Measurements from ENCODE around the gene TRAF7.
A peak's percentile ranks its signal among the peaks of the same experiment; 100 is the strongest.

- TF ChIP-seq POLR2A (IDR thresholded peaks at IDR 0.05) = no peak
- TF ChIP-seq, protein P1, sequence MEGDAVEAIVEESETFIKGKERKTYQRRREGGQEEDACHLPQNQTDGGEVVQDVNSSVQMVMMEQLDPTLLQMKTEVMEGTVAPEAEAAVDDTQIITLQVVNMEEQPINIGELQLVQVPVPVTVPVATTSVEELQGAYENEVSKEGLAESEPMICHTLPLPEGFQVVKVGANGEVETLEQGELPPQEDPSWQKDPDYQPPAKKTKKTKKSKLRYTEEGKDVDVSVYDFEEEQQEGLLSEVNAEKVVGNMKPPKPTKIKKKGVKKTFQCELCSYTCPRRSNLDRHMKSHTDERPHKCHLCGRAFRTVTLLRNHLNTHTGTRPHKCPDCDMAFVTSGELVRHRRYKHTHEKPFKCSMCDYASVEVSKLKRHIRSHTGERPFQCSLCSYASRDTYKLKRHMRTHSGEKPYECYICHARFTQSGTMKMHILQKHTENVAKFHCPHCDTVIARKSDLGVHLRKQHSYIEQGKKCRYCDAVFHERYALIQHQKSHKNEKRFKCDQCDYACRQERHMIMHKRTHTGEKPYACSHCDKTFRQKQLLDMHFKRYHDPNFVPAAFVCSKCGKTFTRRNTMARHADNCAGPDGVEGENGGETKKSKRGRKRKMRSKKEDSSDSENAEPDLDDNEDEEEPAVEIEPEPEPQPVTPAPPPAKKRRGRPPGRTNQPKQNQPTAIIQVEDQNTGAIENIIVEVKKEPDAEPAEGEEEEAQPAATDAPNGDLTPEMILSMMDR (IDR thresholded peaks at IDR 0.05) = peak in 1 of 3 donors; percentile 15
Observed at GRCh38 chr16:2194852-2195321, 39.3 kb downstream of the TRAF7 start.

All from ovary (tissue), 3 donors.